SIG-M5 (cell line): Measurements from ENCODE around the gene GRK3.
"Not testable (repeated sequence)": the region's sequence is repeated elsewhere in the genome, so short reads cannot be mapped to it uniquely, and the experiment has no call there.

ENCODE experiments used
- DNase-seq: peaks from one replicate; lab custom pipeline; 2025; lab: John Stamatoyannopoulos, UW

GRK3 gene

DNA sequence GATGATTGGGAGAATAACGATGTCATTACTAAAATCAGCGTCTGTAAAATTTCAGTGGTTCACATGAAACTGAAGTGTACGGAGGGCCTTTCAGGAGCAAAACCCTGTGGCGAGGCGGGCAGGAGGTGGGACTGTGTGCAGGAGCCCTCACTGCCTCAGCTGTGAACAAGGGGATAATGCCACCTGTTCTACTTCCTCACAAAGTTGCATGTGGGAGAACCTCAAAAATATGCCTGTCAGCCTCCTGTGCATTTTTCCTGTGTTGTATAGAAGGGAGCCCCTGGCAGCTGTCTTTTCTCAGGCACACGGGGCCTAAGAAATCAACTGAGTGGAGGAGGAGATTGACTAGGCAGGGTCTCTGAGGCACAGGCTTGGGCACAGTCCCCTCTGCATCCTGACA, 134.5 kb downstream of the GRK3 start:
- no peak for DNase-seq

GRCh38 chr22:25701056-25701780, 136.7 kb downstream of the GRK3 start:
- no peak for DNase-seq

DNA sequence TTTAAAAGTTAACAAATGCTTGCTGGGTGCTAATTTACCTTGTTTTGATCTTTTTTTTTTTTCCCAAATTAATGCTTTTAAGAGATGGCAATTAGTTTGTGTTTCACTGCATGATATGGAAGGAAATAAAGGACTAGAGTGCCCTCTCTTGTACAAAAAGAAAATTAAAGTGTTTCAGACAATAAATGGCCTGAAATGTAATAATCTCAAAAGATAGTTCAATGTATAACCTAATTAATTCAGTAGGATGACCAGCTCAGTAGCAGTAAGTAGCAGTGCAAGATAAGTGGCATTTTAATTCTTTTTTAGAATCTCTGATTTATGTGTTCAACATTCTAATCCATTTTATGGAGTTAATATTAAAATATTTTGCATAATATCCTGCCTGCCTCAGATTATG, 137.6 kb downstream of the GRK3 start:
- DNase-seq: no peak

DNA sequence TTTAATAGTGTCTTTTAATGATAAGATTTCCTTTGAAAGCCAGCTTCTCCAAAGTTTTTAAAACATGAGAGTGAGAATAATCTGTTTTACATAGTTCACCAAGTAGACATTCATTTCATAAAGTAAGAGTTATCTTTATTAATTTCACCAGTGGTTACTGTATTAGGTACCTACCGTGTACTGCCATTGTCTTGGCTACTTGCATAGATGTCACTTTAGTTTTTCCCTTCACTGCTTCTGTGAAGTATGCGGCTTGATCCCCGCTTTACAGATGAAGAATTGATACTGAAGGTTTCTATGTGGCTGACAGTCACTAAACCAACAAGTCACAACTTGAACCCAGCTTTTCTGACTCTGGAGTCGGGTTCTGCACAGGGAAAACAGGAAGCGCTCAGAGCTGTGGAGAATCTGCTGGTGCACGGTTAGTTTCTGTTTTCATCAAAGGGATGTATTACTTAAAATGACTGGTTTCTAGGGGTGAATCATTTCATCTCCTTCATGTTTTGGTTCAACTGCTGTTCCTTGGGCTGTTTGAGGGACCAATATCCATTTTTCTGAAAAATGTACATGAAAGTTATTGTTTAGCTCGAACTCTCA, 138.2 kb downstream of the GRK3 start:
- DNase-seq: no peak

- DNase-seq: no peak
These were observed 140.2 kb downstream of the GRK3 start for GRCh38 chr22:25704701-25705100.

DNA sequence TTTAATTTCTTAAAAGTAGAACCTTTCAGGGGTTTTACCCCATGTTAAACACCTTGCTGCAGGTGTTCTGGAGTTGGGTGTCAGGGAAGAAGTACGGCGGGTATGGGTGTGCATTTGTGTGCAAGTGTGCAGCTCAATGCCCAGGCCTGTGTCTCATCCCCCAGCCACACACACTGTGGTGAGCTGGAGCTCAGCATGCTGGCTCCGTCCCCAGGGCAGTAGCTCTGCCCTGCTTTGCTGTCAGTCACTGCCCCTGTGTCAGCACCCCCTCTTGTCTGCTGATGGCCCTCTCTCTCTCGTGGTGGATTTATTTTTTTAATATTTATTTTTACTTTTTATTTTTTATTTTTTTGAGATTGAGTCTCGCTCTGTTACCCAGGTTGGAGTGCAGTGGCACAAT, 141.7 kb downstream of the GRK3 start:
- DNase-seq: no peak

- not testable (repeated sequence) for DNase-seq
These were observed 144.0 kb downstream of the GRK3 start for GRCh38 chr22:25708430-25708829.

GRCh38 chr22:25709758-25710157, 145.3 kb downstream of the GRK3 start:
- DNase-seq: no peak

DNA sequence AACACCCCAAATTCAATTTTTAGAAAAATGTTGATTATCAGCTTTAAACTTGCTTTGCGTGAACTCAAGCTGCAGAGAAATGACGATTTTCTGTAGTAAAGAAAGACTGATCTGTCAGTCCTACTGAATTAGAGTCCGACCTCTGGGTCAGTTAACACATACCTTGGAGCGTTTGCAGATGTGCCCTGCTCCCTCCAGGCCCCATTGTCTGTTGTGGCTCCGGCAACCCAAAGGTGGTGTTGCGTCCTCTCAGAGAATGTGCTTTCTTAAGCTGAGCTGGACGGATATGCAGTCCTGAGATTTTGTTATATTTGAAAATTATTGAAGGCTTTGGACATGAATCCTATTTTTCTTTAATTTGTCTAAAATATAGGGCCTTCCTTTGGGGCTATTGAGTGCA, 146.0 kb downstream of the GRK3 start:
- no peak for DNase-seq

GRCh38 chr22:25711491-25711890, 147.0 kb downstream of the GRK3 start:
- DNase-seq: no peak

- DNase-seq: no peak
These were observed 148.4 kb downstream of the GRK3 start for GRCh38 chr22:25712661-25713400.

- no peak for DNase-seq
These were observed 149.6 kb downstream of the GRK3 start for GRCh38 chr22:25714070-25714469.

GRCh38 chr22:25714739-25715138, 150.3 kb downstream of the GRK3 start:
- no peak for DNase-seq

DNA sequence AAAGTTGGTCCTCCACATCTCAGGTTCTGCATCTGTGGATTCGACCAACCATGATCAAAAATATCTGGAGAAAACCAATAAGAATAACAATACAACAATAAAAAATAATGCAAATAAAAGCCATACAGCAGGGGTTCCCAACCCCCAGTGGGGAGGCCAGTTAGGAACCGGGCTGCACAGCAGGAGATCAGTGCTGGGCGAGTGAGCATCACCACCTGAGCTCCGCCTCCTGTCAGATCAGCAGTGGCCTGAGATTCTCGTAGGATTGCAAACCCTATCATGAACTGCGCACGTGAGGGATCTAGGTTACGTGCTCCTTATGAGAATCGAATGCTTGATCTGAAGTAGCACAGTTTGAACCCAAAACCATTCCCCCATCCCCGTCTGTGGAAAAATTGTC, 152.2 kb downstream of the GRK3 start:
- no peak for DNase-seq

- DNase-seq: no peak
These were observed 153.8 kb downstream of the GRK3 start for GRCh38 chr22:25718135-25718840.

DNA sequence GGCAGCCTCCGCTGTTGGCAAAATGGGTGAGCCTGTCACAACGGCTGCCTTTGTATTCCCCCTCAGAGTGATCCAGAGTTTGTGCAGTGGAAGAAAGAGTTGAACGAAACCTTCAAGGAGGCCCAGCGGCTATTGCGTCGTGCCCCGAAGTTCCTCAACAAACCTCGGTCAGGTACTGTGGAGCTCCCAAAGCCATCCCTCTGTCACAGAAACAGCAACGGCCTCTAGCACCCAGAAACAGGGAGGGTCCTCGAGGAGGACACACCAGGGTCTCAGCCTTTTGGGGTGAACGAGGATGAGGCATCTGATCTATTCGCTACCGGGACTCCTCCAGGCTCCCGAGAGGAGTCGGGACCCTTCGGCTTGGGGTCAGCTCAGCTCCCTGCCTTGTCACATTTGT, 157.7 kb downstream of the GRK3 start:
- DNase-seq: no peak

DNA sequence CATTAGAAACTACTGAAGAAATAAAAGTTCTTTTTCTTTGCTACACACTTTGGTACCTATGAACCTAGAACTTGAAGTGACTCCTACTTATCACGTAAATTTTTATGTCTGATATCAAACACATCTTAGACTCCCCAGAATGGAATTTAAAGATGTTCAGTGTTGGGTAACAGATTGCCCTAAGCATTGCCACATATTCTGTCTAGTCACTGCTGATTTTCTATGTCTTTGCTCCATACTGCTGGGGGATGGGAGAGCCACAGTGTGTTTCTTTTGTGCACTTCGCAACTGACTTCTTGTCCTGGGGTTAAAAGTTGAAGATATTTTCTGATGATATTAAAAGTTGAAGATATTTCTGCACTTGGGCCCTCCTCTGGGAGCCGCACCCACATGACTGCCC, 158.2 kb downstream of the GRK3 start:
- DNase-seq: no peak

DNA sequence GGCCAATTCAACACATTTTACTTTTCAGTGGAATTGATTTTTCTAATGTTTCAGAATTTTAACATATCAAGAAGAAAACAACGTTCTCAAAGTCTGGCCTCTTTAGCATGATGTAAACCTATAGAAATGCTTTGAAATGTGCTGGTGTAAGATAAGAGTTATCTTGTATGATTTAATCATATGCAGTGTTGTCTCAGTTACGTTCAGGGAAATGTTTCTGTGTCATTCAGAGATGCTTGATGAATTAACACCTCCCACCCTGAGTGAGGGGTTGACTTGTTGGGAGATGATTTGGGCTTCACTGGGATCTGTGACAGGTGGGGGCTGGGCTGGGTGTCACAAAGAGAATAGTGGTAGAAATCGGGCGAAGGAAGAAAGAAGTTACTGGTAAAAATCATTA, 161.8 kb downstream of the GRK3 start:
- no peak for DNase-seq

- DNase-seq: no peak
These were observed 163.6 kb downstream of the GRK3 start for GRCh38 chr22:25728071-25728470.

DNA sequence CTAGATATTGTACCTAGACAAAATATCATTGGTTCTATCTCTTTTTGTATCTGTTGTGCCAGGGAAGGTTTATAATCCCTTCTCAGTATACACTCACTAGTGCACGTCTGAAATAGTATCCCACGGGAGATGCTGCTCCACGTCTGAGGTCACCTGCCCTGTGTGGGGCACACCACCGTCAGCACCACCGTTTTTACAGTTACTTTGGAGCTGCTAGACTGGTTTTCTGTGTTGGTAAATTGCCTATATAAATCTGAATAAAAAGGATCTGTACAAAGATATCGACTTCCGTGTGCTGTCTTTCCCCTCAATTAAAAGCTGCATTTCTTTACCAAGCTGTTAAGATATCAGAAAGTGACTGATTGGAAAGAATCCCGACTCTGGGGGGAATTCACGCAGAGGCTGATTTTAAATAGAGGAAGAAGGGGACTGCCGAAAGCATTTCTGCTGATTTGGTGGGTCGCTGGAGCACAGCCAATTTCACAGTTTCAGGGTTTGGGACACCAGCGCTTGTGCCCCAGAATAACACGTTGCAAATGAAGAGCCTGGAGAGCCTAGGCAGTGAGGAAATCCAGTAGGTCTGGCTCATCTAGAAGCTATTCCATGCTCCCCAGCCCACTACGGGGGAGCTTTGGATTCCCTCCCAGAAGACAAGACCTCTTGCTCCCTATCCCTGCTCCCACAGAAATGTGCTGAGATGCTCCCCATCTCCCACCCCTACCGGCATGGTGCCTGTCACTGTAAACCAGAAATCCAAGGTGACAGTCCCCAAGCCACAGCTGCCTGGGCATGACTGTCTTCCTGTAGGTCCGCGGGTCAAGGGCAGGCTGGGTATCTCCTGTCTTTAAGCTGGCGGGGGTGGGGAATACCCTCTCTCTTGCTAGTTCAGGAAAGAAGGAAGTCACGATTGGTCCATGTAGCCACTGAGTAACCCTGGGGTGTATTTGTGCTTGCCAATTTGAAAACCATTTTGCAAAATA, 164.8 kb downstream of the GRK3 start:
- no peak for DNase-seq

GRCh38 chr22:25735650-25736049, 171.2 kb downstream of the GRK3 start:
- no peak for DNase-seq
